GM12864 (cell line): ENCODE data around the gene HNRNPA2B1.
A peak's percentile ranks its signal among the peaks of the same experiment; 100 is the strongest.

Experiments
- DNase-seq: peaks from one replicate; pipeline ENCODE4 v3.0.0-alpha.2; 2011; ENCODE audit warnings: low read depth
- H3K4me3 ChIP-seq: 2 replicates; pipeline ENCODE4 v1.5.1; 2011; ENCODE audit warnings: mild to moderate bottlenecking, low read depth, low read length, control low read depth
- TF ChIP-seq, protein P1 (sequence below): IDR thresholded peaks from 2 replicates; pipeline ENCODE4 v1.5.1; 2011; ENCODE audit warnings: low read depth, mild to moderate bottlenecking, moderate library complexity, low read length, control low read depth, inconsistent platforms; ENCODE audit errors: missing control alignments

HNRNPA2B1 gene

GRCh38 chr7:26227987-26228386, 27.4 kb upstream of the HNRNPA2B1 start:
- no peak for DNase-seq
- TF ChIP-seq, protein P1, sequence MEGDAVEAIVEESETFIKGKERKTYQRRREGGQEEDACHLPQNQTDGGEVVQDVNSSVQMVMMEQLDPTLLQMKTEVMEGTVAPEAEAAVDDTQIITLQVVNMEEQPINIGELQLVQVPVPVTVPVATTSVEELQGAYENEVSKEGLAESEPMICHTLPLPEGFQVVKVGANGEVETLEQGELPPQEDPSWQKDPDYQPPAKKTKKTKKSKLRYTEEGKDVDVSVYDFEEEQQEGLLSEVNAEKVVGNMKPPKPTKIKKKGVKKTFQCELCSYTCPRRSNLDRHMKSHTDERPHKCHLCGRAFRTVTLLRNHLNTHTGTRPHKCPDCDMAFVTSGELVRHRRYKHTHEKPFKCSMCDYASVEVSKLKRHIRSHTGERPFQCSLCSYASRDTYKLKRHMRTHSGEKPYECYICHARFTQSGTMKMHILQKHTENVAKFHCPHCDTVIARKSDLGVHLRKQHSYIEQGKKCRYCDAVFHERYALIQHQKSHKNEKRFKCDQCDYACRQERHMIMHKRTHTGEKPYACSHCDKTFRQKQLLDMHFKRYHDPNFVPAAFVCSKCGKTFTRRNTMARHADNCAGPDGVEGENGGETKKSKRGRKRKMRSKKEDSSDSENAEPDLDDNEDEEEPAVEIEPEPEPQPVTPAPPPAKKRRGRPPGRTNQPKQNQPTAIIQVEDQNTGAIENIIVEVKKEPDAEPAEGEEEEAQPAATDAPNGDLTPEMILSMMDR = no peak
- H3K4me3 ChIP-seq = no peak overlapping the region

GRCh38 chr7:26224359-26224758, 23.8 kb upstream of the HNRNPA2B1 start:
- TF ChIP-seq, protein P1 = no peak
- no peak for DNase-seq
- no peak overlapping the region for H3K4me3 ChIP-seq

DNA sequence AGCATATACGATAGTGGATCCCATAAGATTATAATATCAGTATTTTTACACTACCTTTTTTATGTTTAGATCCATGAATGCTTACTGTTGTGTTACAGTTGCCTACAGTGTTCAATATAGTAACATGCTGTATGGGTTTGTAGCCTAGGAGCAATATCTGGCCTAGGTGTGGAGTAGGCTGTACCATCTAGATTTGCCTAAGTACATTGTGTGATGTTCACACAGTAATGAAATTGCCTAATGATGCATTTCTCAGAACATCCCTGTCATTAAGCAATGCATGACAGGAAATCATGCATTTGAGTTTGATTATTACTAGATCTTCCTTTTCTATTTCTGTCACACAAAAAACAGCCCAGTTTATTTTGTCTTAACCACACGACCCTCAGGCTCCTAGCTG, 15.5 kb upstream of the HNRNPA2B1 start:
- no peak for DNase-seq
- no peak overlapping the region for H3K4me3 ChIP-seq
- TF ChIP-seq, protein P1 = no peak

GRCh38 chr7:26213807-26214515, 13.4 kb upstream of the HNRNPA2B1 start:
- H3K4me3 ChIP-seq = no peak overlapping the region
- DNase-seq = no peak
- TF ChIP-seq, protein P1 = no peak

DNA sequence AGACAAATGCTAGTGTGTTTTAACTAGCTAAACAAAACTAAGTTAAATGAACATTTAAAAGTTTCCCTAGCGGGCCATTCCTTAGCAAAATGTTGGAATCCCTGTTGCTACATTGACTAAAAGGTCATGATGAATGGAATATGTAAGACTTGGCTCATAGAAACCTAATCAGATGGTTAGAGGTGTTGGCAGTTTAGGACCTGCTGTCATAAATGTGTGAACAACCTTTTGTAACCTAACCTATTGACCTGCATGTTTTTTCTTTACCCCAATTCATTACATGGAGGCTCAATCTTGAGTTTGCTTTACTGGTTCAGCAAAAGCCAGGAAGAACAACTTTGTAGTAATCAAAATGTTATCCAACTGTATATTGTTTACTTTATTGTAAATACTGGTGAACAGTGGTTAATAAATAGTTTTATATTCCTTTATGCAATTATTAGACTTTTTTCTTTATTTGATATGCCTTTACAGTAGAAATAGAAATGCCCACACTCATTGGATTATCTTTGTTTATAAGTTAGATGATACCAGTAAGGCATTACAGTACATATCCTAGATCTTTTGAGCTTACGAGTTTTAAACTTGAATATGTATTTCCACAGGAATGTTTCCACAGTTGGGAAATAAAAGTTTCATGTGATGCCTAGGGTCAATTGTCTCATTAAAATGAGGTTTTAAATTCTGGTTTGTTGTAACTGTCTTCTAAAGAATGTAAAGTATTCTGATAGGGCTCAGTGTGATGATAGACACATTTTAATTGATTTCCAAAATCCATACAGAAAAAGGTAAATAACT, 12.6 kb upstream of the HNRNPA2B1 start:
- no peak overlapping the region for H3K4me3 ChIP-seq
- DNase-seq = no peak
- TF ChIP-seq, protein P1 = no peak

- TF ChIP-seq, protein P1 = no peak
- DNase-seq = no peak
- no peak overlapping the region for H3K4me3 ChIP-seq
These were observed 7.5 kb upstream of the HNRNPA2B1 start for GRCh38 chr7:26208040-26208439.

GRCh38 chr7:26203016-26203415, 2.5 kb upstream of the HNRNPA2B1 start:
- DNase-seq = no peak
- H3K4me3 ChIP-seq = peak overlapping the region; percentile 100
- TF ChIP-seq, protein P1 = no peak
